Measurements from ENCODE around the gene SLC22A14.
"Not testable (repeated sequence)": the region's sequence is repeated elsewhere in the genome, so short reads cannot be mapped to it uniquely, and the experiment has no call there.

The SLC22A14 gene

DNA sequence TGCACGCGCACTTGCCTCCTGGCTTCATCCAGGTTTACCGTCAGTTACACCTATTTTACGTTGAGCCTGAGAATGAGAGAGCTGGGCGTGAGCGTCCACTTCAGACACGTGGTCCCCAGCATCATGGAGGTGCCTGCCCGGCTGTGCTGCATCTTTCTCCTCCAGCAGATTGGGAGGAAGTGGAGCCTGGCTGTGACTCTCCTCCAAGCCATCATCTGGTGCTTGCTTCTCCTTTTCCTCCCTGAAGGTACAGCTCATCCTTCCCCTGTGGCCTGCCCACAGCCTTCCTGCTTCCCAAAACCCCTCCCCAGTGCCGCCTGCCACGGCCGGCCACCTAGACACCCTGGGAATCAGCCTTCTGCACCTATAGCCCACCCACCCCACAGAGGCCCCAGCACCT is 31.6 kb downstream of the SLC22A14 start:
- DNase-seq (ENCODE audit: low read depth): no peak

- no peak for DNase-seq (ENCODE audit: low read depth)
Measured at GRCh38 chr3:38314112-38314763, 32.1 kb downstream of the SLC22A14 start.

- DNase-seq (ENCODE audit: low read depth): no peak
Measured at GRCh38 chr3:38314764-38315487, 32.8 kb downstream of the SLC22A14 start.

DNA sequence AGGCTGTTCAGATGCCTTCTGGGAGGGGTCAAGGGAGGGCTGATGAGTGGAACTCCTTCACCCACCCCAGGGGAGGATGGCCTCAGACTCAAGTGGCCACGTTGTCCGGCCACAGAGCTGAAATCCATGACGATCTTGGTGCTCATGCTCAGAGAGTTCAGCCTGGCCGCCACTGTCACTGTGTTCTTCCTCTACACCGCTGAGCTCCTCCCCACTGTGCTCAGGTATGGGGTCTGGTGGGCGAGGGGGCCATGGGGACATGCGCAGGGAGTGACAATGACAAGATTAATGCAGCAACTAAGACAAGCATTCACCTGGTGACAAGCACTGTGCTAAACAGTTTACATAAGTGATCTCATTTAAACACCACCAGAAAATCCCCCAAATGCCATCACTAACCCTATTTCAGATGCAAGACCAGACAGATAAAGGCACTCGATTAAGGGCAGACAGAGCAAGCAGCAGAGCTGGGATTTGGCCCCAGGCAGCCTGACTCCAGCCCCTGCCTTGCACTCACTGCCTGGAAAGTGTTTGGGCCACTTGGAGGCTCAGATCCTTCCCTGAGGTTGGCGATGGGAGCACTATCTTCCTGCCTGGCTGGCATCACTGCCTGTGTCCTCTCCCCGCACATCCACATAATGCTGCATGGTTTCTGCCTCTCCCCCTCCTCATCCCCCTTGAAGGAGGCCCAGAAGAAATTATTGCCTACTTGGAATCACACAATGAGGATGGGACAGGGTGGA is 33.6 kb downstream of the SLC22A14 start:
- DNase-seq (ENCODE audit: low read depth): no peak

DNA sequence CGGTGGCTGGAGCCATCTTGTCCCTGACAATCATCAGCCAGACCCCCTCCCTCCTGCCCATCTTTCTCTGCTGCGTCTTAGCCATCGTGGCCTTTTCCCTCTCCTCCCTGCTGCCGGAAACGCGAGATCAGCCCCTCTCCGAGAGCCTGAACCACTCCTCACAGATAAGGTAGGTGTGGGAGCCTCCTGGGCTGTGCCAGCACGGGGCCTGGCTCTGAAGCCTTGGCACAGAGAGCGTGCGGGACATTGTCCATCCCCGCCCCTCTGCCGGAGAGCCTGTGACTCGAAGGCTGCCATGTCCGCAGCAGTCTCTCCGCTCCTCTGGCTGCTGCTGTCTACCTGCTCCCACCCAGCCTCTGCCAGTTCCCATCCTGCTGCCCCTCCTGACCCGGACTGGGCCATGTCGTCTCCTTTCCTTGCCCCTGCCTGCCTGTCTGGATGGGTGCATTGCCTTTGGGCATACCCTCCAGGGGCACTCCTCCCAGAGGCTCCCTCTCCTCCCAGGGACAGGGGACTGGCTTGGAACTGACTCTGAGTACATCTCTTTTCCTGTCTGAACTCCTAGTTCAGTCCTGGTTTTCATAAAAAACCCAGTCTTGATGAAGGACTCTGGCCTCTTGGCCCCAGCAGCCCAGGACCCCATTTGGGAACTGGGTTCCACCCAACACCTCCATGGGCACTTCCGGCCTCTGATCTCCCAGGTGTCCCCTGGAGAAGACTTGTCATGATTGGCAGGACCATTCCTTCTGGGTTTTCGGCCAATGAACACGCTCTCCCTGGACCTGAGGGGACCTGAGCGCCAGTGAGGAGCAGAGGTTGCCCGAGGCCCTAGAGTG is 34.5 kb downstream of the SLC22A14 start:
- DNase-seq (ENCODE audit: low read depth): no peak

DNA sequence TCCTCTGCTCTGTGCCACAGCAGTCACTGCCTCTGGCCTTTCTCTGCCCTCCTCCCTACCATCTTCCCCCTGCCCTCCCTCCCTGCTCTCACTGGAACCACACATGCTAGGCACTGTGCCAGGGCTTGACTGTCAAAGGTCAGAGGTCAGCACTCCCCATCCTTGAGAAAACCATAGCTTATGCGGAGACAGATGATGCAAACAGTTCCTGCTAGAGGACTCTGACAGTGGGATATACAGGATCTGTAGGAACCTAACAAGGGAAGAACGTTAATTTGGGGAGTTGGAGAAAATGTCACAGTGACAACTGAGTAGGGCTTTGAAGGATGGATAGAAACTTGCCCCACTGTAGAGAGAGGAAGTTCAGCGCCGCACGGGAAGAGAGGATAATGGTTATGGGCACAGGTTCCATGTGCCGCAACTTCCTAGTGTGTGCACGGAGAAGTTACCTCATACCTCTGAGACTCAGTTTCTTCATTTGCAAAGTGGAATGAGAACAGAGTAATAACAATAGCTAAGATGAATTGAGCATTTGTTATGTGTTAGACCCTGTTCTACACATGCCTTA is 35.2 kb downstream of the SLC22A14 start:
- no peak for DNase-seq (ENCODE audit: low read depth)

DNA sequence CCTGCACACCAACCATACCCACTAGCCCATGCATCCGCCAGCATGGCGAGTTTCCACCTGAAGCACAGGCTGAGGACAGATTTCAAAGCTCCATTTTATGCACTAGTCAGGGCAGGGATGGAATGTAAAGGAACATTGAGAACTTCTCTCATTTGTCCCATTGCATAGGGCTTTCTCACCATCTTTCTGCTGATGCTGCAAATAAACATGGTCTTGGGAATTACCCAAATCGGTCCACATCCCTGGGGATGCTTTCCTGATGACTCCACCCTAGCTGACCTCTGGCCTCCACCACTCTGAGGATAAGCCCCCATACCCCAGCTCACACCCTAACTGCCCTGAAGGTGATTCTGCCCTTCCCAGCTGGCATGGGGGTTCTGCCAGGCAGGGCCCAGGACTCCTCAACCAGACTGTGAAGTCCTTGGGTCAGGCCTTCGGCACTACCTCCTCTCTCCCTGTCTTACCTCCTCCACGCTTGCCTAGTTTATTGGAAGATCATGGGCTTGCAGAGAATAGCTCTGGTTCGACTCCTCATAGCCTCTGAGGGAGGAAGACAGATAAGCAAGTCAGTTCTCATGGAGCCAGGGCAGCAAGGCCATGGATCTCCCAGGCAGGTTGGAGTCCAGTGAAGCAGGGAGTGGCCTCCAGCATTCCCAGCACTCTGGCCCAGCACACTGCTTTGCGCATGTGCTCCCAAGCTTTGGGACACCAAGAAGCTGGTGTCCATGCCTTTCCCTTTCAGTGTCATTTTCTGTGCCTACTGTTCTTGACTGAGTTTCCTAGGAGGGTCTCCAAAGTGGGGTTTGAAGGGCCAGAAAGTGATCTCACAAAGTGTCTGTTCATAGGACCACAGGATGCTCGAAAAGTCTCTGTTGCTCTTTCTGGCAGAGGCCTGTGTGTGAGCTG is 36.9 kb downstream of the SLC22A14 start:
- DNase-seq (ENCODE audit: low read depth): no peak

- not testable (repeated sequence) for DNase-seq (ENCODE audit: low read depth)
Measured at GRCh38 chr3:38320638-38321037, 38.5 kb downstream of the SLC22A14 start.

- no peak for DNase-seq (ENCODE audit: low read depth)
Measured at GRCh38 chr3:38323060-38323459, 41.0 kb downstream of the SLC22A14 start.

DNA sequence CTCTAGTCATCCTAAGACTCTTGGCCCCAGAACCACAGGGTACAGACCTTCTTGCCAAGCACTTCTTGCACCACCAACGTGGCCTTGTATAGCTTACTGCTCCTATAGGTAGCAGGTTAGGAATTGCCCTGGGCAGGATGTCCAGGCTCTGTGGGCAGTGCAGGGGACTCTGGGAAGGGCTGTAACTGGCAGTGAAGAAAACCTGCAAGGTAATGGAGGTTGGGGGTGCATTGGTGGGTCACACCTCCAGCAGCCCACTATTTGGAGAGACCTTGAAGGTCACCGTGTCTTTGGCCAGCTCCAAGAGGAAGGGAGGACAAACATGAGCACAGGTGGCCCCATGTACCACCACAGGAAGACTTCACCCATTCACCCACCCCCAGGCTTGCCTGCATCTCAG is 43.2 kb downstream of the SLC22A14 start:
- DNase-seq (ENCODE audit: low read depth): no peak

DNA sequence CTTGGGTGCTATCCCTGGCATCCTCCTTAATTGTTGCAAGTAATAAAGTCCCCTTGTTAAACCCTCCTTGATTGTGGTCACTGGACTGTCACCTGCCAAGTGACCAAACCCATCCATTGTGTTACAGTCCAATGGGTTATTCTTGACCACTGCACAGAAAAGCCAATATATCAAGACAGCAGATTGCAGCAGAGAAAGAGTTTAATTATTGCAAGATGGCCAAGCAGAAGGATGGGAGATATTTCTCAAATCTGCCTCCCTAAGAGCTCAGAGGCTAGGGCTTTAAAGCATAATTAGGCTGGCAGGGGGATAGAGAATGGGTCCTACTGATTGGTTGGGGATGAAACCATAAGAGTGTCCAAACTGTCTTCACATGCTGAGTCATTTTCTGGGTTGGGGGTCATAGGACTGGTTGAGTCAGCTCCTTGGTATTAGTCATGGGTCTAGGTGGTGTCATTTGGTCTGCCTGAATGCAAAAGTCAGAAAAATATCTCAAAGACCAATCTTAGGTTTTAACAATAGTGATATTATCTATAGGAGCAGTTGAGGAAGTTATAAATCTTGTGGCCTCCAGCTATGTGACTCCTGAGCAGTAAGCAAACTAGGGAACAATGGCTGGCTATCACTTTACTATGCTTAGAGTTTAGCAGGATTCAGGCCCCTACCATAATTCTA is 45.4 kb downstream of the SLC22A14 start:
- no peak for DNase-seq (ENCODE audit: low read depth)

DNA sequence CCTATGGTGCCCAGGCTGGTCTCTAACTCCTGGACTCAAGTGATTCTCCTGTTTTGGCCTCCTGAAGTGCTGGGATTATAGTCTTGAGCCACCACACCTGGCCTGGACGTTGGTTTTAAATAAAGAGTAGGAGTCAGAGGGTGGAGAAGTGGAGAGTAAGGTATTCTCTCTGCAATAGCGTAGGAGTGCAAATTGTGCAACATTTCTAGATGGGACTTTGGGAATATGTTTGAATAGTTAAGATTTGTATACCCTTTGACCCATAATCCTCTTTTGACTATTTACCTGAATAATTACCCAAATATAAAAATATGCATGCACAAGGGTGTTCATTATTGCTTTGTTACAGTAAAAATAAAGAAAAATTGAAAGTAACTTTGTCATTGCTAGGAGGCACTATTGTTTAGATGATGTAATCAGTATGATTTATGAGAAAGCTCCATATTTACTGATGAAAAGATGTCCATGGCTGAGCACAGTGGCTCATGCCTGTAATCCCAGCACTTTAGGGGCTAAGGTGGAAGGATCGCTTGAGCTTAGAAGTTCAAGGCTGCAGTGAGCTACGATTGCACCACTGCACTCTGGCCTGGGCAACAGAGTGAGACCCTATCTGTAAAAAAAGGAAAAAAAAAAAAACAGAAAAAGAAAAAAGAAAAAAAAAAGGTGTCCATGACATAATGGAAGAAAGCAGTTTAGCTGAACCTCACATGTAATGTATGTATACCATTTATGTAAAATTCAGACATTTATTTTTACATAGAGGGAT is 49.3 kb downstream of the SLC22A14 start:
- no peak for DNase-seq (ENCODE audit: low read depth)

- no peak for DNase-seq (ENCODE audit: low read depth)
Measured at GRCh38 chr3:38332201-38332600, 50.1 kb downstream of the SLC22A14 start.

GRCh38 chr3:38334142-38335055 is 52.3 kb downstream of the SLC22A14 start:
- DNase-seq (ENCODE audit: low read depth): no peak

DNA sequence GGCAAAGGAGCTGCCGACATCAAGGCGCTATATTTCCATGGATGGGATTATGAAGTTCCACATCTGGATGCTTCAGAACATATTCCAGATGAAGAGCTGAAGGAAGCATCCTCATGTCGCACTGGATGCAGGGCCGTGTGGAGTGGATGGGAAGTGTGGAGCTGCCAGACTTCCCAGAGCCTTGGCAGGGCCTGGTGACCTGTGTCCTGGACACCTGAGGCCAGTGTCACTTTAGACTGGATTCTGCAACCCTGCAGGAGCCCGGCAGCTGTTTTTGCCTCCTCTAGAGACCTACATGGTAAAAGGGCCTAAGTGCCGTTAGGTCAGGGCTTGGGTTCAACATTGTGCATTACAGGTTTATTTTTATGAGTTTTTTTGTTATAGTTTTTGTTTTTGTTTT is 53.2 kb downstream of the SLC22A14 start:
- no peak for DNase-seq (ENCODE audit: low read depth)

- no peak for DNase-seq (ENCODE audit: low read depth)
Measured at GRCh38 chr3:38337703-38338102, 55.6 kb downstream of the SLC22A14 start.

- DNase-seq (ENCODE audit: low read depth): no peak
Measured at GRCh38 chr3:38343797-38344594, 61.9 kb downstream of the SLC22A14 start.
